Spleen (tissue), 7 donors: ENCODE results near the gene SMPX.

ENCODE experiments used
- POLR2A ChIP-seq, 3 donors: fragments of 450-650 bp; IDR thresholded peaks; one replicate each; pipeline ENCODE4 v1.5.1; 2017; ENCODE audit warnings: antibody characterized with exemption in 3 of 3, mild to moderate bottlenecking in 1 of 3
- TF ChIP-seq, protein P1 (sequence below), 11 experiments: fragments of 200-600 bp in 7 of 11; fragments of 450-650 bp in 4 of 11; sonication (generic) in 4 of 11; IDR thresholded peaks in 8 of 11; conservative IDR thresholded peaks in 3 of 11; 1 replicate in 7 of 11; 2 replicates in 4 of 11; pipeline versions ENCODE4 v1.4.0 to v1.8.0; 2016 to 2021; ENCODE audit warnings: antibody characterized with exemption in 11 of 11, inconsistent platforms in 4 of 11, mild to moderate bottlenecking in 1 of 11
- donor health status: DM: no; HTN: no; CAD: no; lungs with moderate emphysema.
- donor health status: DM: no; HTN: no; CAD: no.
- donor health status: DM: no; HTN: no; CAD: no.

- TF ChIP-seq, protein P1, sequence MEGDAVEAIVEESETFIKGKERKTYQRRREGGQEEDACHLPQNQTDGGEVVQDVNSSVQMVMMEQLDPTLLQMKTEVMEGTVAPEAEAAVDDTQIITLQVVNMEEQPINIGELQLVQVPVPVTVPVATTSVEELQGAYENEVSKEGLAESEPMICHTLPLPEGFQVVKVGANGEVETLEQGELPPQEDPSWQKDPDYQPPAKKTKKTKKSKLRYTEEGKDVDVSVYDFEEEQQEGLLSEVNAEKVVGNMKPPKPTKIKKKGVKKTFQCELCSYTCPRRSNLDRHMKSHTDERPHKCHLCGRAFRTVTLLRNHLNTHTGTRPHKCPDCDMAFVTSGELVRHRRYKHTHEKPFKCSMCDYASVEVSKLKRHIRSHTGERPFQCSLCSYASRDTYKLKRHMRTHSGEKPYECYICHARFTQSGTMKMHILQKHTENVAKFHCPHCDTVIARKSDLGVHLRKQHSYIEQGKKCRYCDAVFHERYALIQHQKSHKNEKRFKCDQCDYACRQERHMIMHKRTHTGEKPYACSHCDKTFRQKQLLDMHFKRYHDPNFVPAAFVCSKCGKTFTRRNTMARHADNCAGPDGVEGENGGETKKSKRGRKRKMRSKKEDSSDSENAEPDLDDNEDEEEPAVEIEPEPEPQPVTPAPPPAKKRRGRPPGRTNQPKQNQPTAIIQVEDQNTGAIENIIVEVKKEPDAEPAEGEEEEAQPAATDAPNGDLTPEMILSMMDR (IDR thresholded peaks at IDR 0.05 in 8 of 11, conservative IDR thresholded peaks at IDR 0.05 in 3 of 11) = no peak
- no peak for TF ChIP-seq POLR2A (IDR thresholded peaks at IDR 0.05)
Observed at GRCh38 chrX:21661316-21661715, 96.6 kb downstream of the SMPX start.
